Upper lobe of left lung (tissue), 4 donors: Measurements from ENCODE around the gene CTAG1A.
"Not testable (repeated sequence)": the region's sequence is repeated elsewhere in the genome, so short reads cannot be mapped to it uniquely, and the experiment has no call there.

Experiments
- EP300 ChIP-seq, 4 donors: sonication (generic); formaldehyde crosslinking; IDR thresholded peaks; one replicate each; pipeline ENCODE4 v1.5.1; 2017; ENCODE audit warnings: antibody characterized with exemption in 4 of 4, control low read depth in 2 of 4
- POLR2AphosphoS5 ChIP-seq, 2 donors: sonication (generic); formaldehyde crosslinking; IDR thresholded peaks; one replicate each; pipeline ENCODE4 v1.5.1; 2017; ENCODE audit warnings: antibody characterized with exemption in 2 of 2
- TF ChIP-seq, protein P1 (sequence below), 6 experiments: fragments of 450-650 bp in 4 of 6; fragments of 200-600 bp in 2 of 6; sonication (generic) in 2 of 6; IDR thresholded peaks; one replicate each; pipeline ENCODE4 v1.5.1; 2016 to 2019; ENCODE audit warnings: antibody characterized with exemption in 6 of 6

- TF ChIP-seq EP300, POLR2AphosphoS5 (IDR thresholded peaks at IDR 0.05): not testable (repeated sequence)
- TF ChIP-seq, protein P1, sequence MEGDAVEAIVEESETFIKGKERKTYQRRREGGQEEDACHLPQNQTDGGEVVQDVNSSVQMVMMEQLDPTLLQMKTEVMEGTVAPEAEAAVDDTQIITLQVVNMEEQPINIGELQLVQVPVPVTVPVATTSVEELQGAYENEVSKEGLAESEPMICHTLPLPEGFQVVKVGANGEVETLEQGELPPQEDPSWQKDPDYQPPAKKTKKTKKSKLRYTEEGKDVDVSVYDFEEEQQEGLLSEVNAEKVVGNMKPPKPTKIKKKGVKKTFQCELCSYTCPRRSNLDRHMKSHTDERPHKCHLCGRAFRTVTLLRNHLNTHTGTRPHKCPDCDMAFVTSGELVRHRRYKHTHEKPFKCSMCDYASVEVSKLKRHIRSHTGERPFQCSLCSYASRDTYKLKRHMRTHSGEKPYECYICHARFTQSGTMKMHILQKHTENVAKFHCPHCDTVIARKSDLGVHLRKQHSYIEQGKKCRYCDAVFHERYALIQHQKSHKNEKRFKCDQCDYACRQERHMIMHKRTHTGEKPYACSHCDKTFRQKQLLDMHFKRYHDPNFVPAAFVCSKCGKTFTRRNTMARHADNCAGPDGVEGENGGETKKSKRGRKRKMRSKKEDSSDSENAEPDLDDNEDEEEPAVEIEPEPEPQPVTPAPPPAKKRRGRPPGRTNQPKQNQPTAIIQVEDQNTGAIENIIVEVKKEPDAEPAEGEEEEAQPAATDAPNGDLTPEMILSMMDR (IDR thresholded peaks at IDR 0.05), result not testable (repeated sequence)
Observed at GRCh38 chrX:154611146-154611545, 26.2 kb downstream of the CTAG1A start.
